Globus pallidus (tissue), 1 donor: ENCODE results near the gene GAS2L3.

Source experiments
- DNase-seq: peaks from one replicate; pipeline ENCODE4 v3.0.0-alpha.2; 2015; ENCODE audit warnings: low spot score

Gene GAS2L3

GRCh38 chr12:100661300-100661951 lies 87.9 kb downstream of the GAS2L3 start:
- no peak for DNase-seq

- DNase-seq, result no peak
Measured at GRCh38 chr12:100666588-100666987, 93.1 kb downstream of the GAS2L3 start.

- peak; percentile 47 for DNase-seq
Measured at GRCh38 chr12:100668945-100669536, 95.6 kb downstream of the GAS2L3 start.

GRCh38 chr12:100669922-100670321 lies 96.4 kb downstream of the GAS2L3 start:
- DNase-seq, result no peak

- no peak for DNase-seq
Measured at GRCh38 chr12:100671396-100672074, 98.1 kb downstream of the GAS2L3 start.

- no peak for DNase-seq
Measured at GRCh38 chr12:100672075-100672592, 98.7 kb downstream of the GAS2L3 start.

- no peak for DNase-seq
Measured at GRCh38 chr12:100674036-100674888, 100.8 kb downstream of the GAS2L3 start.
